ENCODE results near the gene SLC35E1. TPM values are rescaled to one million over a fixed set of nuclear protein-coding genes. Genes with fewer than 3 reads are reported as not detected.

SLC35E1 gene
- total and polyA plus RNA-seq, 2 of the 4 experiments (the other 2 are of a cell fraction) = 22.6 to 38.0 TPM

GRCh38 chr19:16614941-16615340 lies 42.7 kb upstream of the SLC35E1 start:
- Histone ChIP-seq H2BK15ac (ENCODE audit: low read depth, low read length) (no peak overlapping the region), H3K4me2 (ENCODE audit: low read depth, low read length) (no peak overlapping the region), H2BK20ac (ENCODE audit: low read depth, low read length) (no peak overlapping the region), H3K4me1 (ENCODE audit: control insufficient read depth, insufficient read depth, low read length) (peaks cover 6% of the 10 kb centered on the region; the same call in 1 of the 2 replicates), H2AFZ (replicated peaks; ENCODE audit: low read length, poor library complexity) (no peak overlapping the region), H3K79me1 (ENCODE audit: low read depth in 1 of 2, low read length in 2 of 2) (peaks cover 36 to 94% of the 10 kb centered on the region in 2 experiments), H3K4ac (ENCODE audit: low read depth, low read length) (no peak overlapping the region), H2AK9ac (replicated peaks; ENCODE audit: low read depth, low read length, poor library complexity) (no peak overlapping the region), H2AK5ac (ENCODE audit: low read depth, low read length) (no peak overlapping the region), H3K9me3 (ENCODE audit: control insufficient read depth, insufficient read depth, low read length) (no peaks in the 10 kb centered on the region), H3K4me3 (ENCODE audit: insufficient read depth, low read depth, low read length) (no peak overlapping the region), H3K36me3 (ENCODE audit: control insufficient read depth, insufficient read depth, low read length) (no peaks in the 10 kb centered on the region), H3K23ac (ENCODE audit: low read depth, low read length) (no peak overlapping the region), H3K56ac (ENCODE audit: extremely low read depth, insufficient read depth, low read length) (no peak overlapping the region), H4K5ac (ENCODE audit: low read depth, low read length) (no peak overlapping the region), H2BK5ac (ENCODE audit: low read depth, low read length, poor library complexity, severe bottlenecking) (no peak overlapping the region), H4K91ac (ENCODE audit: insufficient read depth, low read depth, low read length) (no peak overlapping the region), H3K27me3 (ENCODE audit: control insufficient read depth, insufficient read depth, low read length) (no peaks in the 10 kb centered on the region), H3K9ac (ENCODE audit: low read depth, low read length) (no peak overlapping the region), H3K9me1 (ENCODE audit: insufficient read depth, low read length) (peaks cover 63% of the 10 kb centered on the region), H4K8ac (ENCODE audit: low read depth in 2 of 2, low read length in 2 of 2) (no peak overlapping the region), H3K14ac (replicated peaks; ENCODE audit: low read depth, low read length) (no peak overlapping the region), H3K18ac (ENCODE audit: low read depth, low read length) (no peak overlapping the region), H4K20me1 (ENCODE audit: insufficient read depth, low read length) (peaks cover 94% of the 10 kb centered on the region), H3K27ac (ENCODE audit: insufficient read depth, low read length) (no peak overlapping the region), H2BK120ac (ENCODE audit: low read depth, low read length) (no peak overlapping the region)
- dilution Hi-C loops (cut with HindIII; ENCODE audit: low sequenced_read_pairs, unreplicated experiment) (no loop called here), in situ Hi-C loops (cut with MboI; ENCODE audit: low sequenced_read_pairs) (no loop called here), intact Hi-C loops (cut with micrococcal nuclease) (no loop called here)
- no TSS peak for BruUV-seq (replicated peaks)
- ATAC-seq (ENCODE audit: low read depth) (no peak; the same call in 1 of the 2 replicates), DNase-seq (no peak)
- ChIA-PET POLR2A (ENCODE audit: unreplicated experiment) (no interaction called here), CTCF (no interaction called here)
- TF ChIP-seq MAFK (IDR thresholded peaks at IDR 0.05; ENCODE audit: low read depth, low read length) (no peak), FOS (IDR thresholded peaks at IDR 0.05; ENCODE audit: low read depth, low read length) (no peak), RFX5 (IDR thresholded peaks at IDR 0.05; ENCODE audit: low read depth, low read length) (no peak), POLR2A (IDR thresholded peaks at IDR 0.05; ENCODE audit: low read depth, low read length) (no peak), CEBPB (IDR thresholded peaks at IDR 0.05; ENCODE audit: low read depth, low read length) (no peak), BHLHE40 (IDR thresholded peaks at IDR 0.05; ENCODE audit: low read depth, low read length) (no peak), ELK1 (IDR thresholded peaks at IDR 0.05; ENCODE audit: borderline replicate concordance, low read depth, low read length) (no peak), MXI1 (IDR thresholded peaks at IDR 0.05; ENCODE audit: borderline replicate concordance, low read depth, low read length) (no peak), RCOR1 (IDR thresholded peaks at IDR 0.05; ENCODE audit: insufficient replicate concordance, low read length) (no peak), RAD21 (IDR thresholded peaks at IDR 0.05; ENCODE audit: low read length) (no peak), NFE2L2 (IDR thresholded peaks at IDR 0.05; ENCODE audit: low read depth, low read length) (no peak), USF2 (IDR thresholded peaks at IDR 0.05; ENCODE audit: low read depth, low read length) (no peak), MAZ (IDR thresholded peaks at IDR 0.05; ENCODE audit: borderline replicate concordance, low read depth, low read length) (no peak), SMC3 (IDR thresholded peaks at IDR 0.05; ENCODE audit: low read depth, low read length) (no peak), CHD1 (IDR thresholded peaks at IDR 0.05; ENCODE audit: low read depth, low read length) (no peak)
- TF ChIP-seq, protein P1, sequence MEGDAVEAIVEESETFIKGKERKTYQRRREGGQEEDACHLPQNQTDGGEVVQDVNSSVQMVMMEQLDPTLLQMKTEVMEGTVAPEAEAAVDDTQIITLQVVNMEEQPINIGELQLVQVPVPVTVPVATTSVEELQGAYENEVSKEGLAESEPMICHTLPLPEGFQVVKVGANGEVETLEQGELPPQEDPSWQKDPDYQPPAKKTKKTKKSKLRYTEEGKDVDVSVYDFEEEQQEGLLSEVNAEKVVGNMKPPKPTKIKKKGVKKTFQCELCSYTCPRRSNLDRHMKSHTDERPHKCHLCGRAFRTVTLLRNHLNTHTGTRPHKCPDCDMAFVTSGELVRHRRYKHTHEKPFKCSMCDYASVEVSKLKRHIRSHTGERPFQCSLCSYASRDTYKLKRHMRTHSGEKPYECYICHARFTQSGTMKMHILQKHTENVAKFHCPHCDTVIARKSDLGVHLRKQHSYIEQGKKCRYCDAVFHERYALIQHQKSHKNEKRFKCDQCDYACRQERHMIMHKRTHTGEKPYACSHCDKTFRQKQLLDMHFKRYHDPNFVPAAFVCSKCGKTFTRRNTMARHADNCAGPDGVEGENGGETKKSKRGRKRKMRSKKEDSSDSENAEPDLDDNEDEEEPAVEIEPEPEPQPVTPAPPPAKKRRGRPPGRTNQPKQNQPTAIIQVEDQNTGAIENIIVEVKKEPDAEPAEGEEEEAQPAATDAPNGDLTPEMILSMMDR (conservative IDR thresholded peaks at IDR 0.05; ENCODE audit: low read depth, low read length) = no peak
- WGBS, 2 experiments (ENCODE audit: extremely low coverage in 2 of 2, insufficient read length in 1 of 2) = 80% methylated on average over 1 of the region's 2 CpGs; no CpG with 5 or more reads in 1 of the 2 experiments

Data from IMR-90 (cell line).